ENCODE data around the gene PIM2.

The PIM2 gene

GRCh38 chrX:48957477-48957826 is 38.6 kb upstream of the PIM2 start, which contains the start of gene OTUD5:
Gene OTUD5, minus strand, starts transcription at chrX:48957607. Its CDS starts 37 bp downstream, at chrX:48957570.
- no peak for TF ChIP-seq REST (IDR thresholded peaks at IDR 0.05; ENCODE audit: insufficient read depth in 1 of 2, low read depth in 2 of 2, low read length in 2 of 2)
- peak; percentile 5; the same call in 1 of the 2 replicates for TF ChIP-seq POLR2AphosphoS5 (IDR thresholded peaks at IDR 0.05; ENCODE audit: low read depth, low read length)

- TF ChIP-seq SIN3A (IDR thresholded peaks at IDR 0.05; ENCODE audit: borderline replicate concordance, insufficient read depth, low read length) (no peak), FOXP2 (optimal IDR thresholded peaks at IDR 0.05; ENCODE audit: borderline replicate concordance, extremely low read depth, extremely low read length, insufficient read depth) (no peak), POLR2AphosphoS5 (IDR thresholded peaks at IDR 0.05; ENCODE audit: low read depth, low read length) (no peak), REST (IDR thresholded peaks at IDR 0.05; ENCODE audit: insufficient read depth in 1 of 2, low read depth in 2 of 2, low read length in 2 of 2) (no peak), TAF1 (IDR thresholded peaks at IDR 0.05; ENCODE audit: borderline replicate concordance, insufficient read depth, low read length) (no peak)
Observed at GRCh38 chrX:48956728-48957414, 38.0 kb upstream of the PIM2 start.

- TF ChIP-seq FOXP2 (optimal IDR thresholded peaks at IDR 0.05; ENCODE audit: borderline replicate concordance, extremely low read depth, extremely low read length, insufficient read depth), result no peak
Observed at GRCh38 chrX:48948589-48948988, 29.8 kb upstream of the PIM2 start.

- TF ChIP-seq POLR2AphosphoS5 (IDR thresholded peaks at IDR 0.05; ENCODE audit: low read depth, low read length) (no peak), FOXP2 (optimal IDR thresholded peaks at IDR 0.05; ENCODE audit: borderline replicate concordance, extremely low read depth, extremely low read length, insufficient read depth) (no peak), TAF1 (IDR thresholded peaks at IDR 0.05; ENCODE audit: borderline replicate concordance, insufficient read depth, low read length) (no peak), SIN3A (IDR thresholded peaks at IDR 0.05; ENCODE audit: borderline replicate concordance, insufficient read depth, low read length) (no peak)
Observed at GRCh38 chrX:48945517-48946348, 26.9 kb upstream of the PIM2 start.

- TF ChIP-seq SIN3A (IDR thresholded peaks at IDR 0.05; ENCODE audit: borderline replicate concordance, insufficient read depth, low read length) (no peak), REST (IDR thresholded peaks at IDR 0.05; ENCODE audit: insufficient read depth in 1 of 2, low read depth in 2 of 2, low read length in 2 of 2) (no peak), POLR2AphosphoS5 (IDR thresholded peaks at IDR 0.05; ENCODE audit: low read depth, low read length) (no peak)
Observed at GRCh38 chrX:48942895-48943294, 24.1 kb upstream of the PIM2 start.

GRCh38 chrX:48940404-48940955 is 21.7 kb upstream of the PIM2 start:
- TF ChIP-seq POLR2AphosphoS5 (IDR thresholded peaks at IDR 0.05; ENCODE audit: low read depth, low read length) (no peak), SIN3A (IDR thresholded peaks at IDR 0.05; ENCODE audit: borderline replicate concordance, insufficient read depth, low read length) (no peak), TAF1 (IDR thresholded peaks at IDR 0.05; ENCODE audit: borderline replicate concordance, insufficient read depth, low read length) (no peak), REST (IDR thresholded peaks at IDR 0.05; ENCODE audit: insufficient read depth in 1 of 2, low read depth in 2 of 2, low read length in 2 of 2) (no peak), FOXP2 (optimal IDR thresholded peaks at IDR 0.05; ENCODE audit: borderline replicate concordance, extremely low read depth, extremely low read length, insufficient read depth) (no peak)

All from PFSK-1 (cell line).